HK-2 (cell line): ENCODE data around the gene IL3RA.
"Not testable (repeated sequence)": the region's sequence is repeated elsewhere in the genome, so short reads cannot be mapped to it uniquely, and the experiment has no call there.

Experiments used
- DNase-seq: peaks from one replicate; pipeline ENCODE4 v3.0.0-alpha.2; 2018; ENCODE audit not compliant: unreplicated experiment

IL3RA gene

GRCh38 chrX:1336331-1336943 lies at the start of gene IL3RA:
Gene IL3RA (plus strand): TSS chrX:1336785. CDS start chrX:1341766, 4,981 bp downstream.
- no peak for DNase-seq

- DNase-seq = no peak
Observed at GRCh38 chrX:1289535-1289934, 47.0 kb upstream of the IL3RA start.

- no peak for DNase-seq
Observed at GRCh38 chrX:1291110-1291740, 45.4 kb upstream of the IL3RA start.

- no peak for DNase-seq
Observed at GRCh38 chrX:1292575-1293290, 43.9 kb upstream of the IL3RA start.

GRCh38 chrX:1294301-1295067 lies 42.1 kb upstream of the IL3RA start:
- no peak for DNase-seq

- no peak for DNase-seq
Observed at GRCh38 chrX:1295550-1295949, 41.0 kb upstream of the IL3RA start.

GRCh38 chrX:1297591-1297990 lies 39.0 kb upstream of the IL3RA start:
- not testable (repeated sequence) for DNase-seq

- DNase-seq = no peak
Observed at GRCh38 chrX:1300449-1300848, 36.1 kb upstream of the IL3RA start.

- no peak for DNase-seq
Observed at GRCh38 chrX:1305411-1305810, 31.2 kb upstream of the IL3RA start.

GRCh38 chrX:1306909-1307625 lies 29.5 kb upstream of the IL3RA start:
- DNase-seq = no peak

- DNase-seq = no peak
Observed at GRCh38 chrX:1307626-1308340, 28.8 kb upstream of the IL3RA start.

- DNase-seq = no peak
Observed at GRCh38 chrX:1308476-1308875, 28.1 kb upstream of the IL3RA start.

GRCh38 chrX:1308917-1309316 lies 27.7 kb upstream of the IL3RA start:
- not testable (repeated sequence) for DNase-seq

- no peak for DNase-seq
Observed at GRCh38 chrX:1313788-1314187, 22.8 kb upstream of the IL3RA start.

GRCh38 chrX:1316527-1316926 lies 20.1 kb upstream of the IL3RA start:
- DNase-seq = no peak

GRCh38 chrX:1321674-1322073 lies 14.9 kb upstream of the IL3RA start:
- no peak for DNase-seq

- peak; percentile 10 for DNase-seq
Observed at GRCh38 chrX:1322393-1322792, 14.2 kb upstream of the IL3RA start.

- peak; percentile 27 for DNase-seq
Observed at GRCh38 chrX:1323315-1323714, 13.3 kb upstream of the IL3RA start.

GRCh38 chrX:1325515-1326116 lies 11.0 kb upstream of the IL3RA start:
- DNase-seq = no peak

- no peak for DNase-seq
Observed at GRCh38 chrX:1327651-1328304, 8.8 kb upstream of the IL3RA start.
